Spinal cord (tissue), 10 donors: ENCODE data around the gene UBE2E1. TPM values are rescaled to one million over a fixed set of nuclear protein-coding genes. Genes with fewer than 3 reads are reported as not detected.
A peak's percentile ranks its signal among the peaks of the same experiment; 100 is the strongest.
"Not testable (repeated sequence)": the region's sequence is repeated elsewhere in the genome, so short reads cannot be mapped to it uniquely, and the experiment has no call there.

Source experiments
- DNase-seq, 6 donors: peaks; one replicate each; pipeline versions ENCODE4 v3.0.0 to v3.0.0-alpha.2; 2013 to 2015; ENCODE audit warnings: low spot score in 6 of 6, low read depth in 4 of 6
- H3K27ac ChIP-seq: one replicate; pipeline ENCODE4 v1.5.1; 2013; ENCODE audit warnings: low read depth, low read length, control low read depth
- H3K27me3 ChIP-seq: one replicate; pipeline ENCODE4 v1.6.1; 2013; ENCODE audit warnings: low read length; ENCODE audit not compliant: control insufficient read depth, insufficient read depth
- H3K36me3 ChIP-seq: one replicate; pipeline ENCODE4 v1.6.1; 2013; ENCODE audit warnings: low read length; ENCODE audit not compliant: control insufficient read depth, insufficient read depth
- H3K4me1 ChIP-seq: one replicate; pipeline ENCODE4 v1.6.1; 2013; ENCODE audit warnings: low read length; ENCODE audit not compliant: control insufficient read depth, insufficient read depth
- H3K4me3 ChIP-seq: one replicate; pipeline ENCODE4 v1.5.1; 2013; ENCODE audit warnings: low read depth, low read length, control low read depth
- H3K9me3 ChIP-seq: one replicate; pipeline ENCODE4 v1.6.1; 2013; ENCODE audit warnings: low read length; ENCODE audit not compliant: control insufficient read depth, insufficient read depth
- WGBS: methylation state at CpG from one replicate; pipeline ENCODE4 v1.1.5; 2013; ENCODE audit warnings: missing lambda C conversion rate; ENCODE audit not compliant: insufficient coverage; 5-methylcytosine and 5-hydroxymethylcytosine counted together
- polyA plus RNA-seq, 2 donors: library from polyadenylated mRNA; unstranded; fragments of 120-200 nt; gene quantifications; one replicate each; pipeline ENCODE4 v1.2.1, GENCODE V29; 2013; ENCODE audit not compliant: insufficient read length in 2 of 2
- total RNA-seq, 2 donors: library from RNA; depleted of rRNA in 1 of 2; stranded (reverse); fragments of 120-200 nt in 1 of 2; fragments of >200 nt in 1 of 2; gene quantifications; one replicate each; pipeline versions ENCODE4 v1.2.3 to v1.2.4, GENCODE V29; 2013 to 2014
- donor health status: healthy.

The UBE2E1 gene
- total and polyA plus RNA-seq, 4 donors: 91.4 to 182 (median 137) TPM

DNA sequence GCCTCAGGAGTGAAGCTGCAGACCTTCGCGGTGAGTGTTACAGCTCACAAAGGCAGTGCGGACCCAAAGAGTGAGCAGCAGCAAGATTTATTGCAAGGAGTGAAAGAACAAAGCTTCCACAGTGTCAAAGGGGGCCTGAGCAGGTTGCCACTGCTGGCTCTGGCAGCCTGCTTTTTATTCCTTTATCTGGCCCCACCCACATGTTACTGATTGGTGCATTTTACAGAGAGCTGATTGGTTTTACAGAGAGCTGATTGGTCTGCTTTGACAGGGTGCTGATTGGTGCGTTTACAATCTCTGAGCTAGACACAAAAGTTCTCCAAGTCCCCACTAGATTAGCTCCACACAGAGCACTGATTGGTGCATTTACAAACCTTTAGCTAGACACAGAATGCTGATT, 76.2 kb downstream of the UBE2E1 start:
- not testable (repeated sequence) for H3K9me3 ChIP-seq, H3K36me3 ChIP-seq, H3K27ac ChIP-seq, DNase-seq, H3K4me1 ChIP-seq, H3K27me3 ChIP-seq, H3K4me3 ChIP-seq
- WGBS: 53% methylated on average over 4 of the region's 4 CpGs

DNA sequence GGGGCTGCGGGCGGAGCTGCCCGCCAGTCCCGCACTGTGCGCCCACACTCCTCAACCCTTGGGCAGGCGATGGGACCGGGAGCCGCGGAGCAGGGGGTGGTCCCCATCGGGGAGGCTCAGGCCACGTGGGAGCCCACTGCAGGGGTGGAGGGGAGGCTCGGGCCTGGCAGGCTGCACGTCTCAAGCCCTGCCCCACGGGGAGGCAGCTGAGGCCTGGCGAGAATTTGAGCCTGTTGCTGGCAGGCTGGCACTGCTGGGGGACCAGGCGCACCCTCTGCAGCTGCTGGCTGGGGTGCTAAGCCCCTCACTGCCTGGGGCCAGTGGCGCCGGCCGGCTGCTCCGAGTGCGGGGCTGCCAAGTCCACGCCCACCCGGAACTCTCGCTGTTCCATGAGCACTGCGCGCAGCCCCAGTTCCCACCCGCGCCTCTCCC, 76.7 kb downstream of the UBE2E1 start:
- WGBS: 97% methylated on average over 28 of the region's 28 CpGs
- H3K4me1 ChIP-seq: no peaks in the 10 kb centered on the region
- no peak overlapping the region for H3K27ac ChIP-seq
- no peak overlapping the region for H3K4me3 ChIP-seq
- peaks cover 8% of the 10 kb centered on the region for H3K36me3 ChIP-seq
- H3K27me3 ChIP-seq: no peaks in the 10 kb centered on the region
- DNase-seq: no peak
- H3K9me3 ChIP-seq: no peaks in the 10 kb centered on the region

DNA sequence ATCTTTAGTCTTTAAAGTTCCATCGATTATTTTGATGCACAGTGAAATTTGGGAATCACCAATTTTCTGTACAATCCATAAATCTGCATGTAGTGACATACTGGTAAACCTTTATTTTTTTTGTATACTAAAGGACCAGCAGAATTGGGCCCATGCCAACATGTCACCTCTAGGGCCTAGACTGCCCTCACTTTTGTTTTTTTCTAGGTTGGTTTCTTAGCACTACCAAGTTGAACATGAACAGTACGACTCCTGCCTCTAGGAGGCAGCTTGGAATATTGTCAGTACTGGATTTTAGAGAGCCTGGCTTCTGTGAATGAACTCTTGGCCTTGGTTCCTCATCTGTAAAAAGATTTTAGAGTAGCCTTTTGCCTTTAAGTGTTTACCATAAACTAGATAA, 78.7 kb downstream of the UBE2E1 start:
- Histone ChIP-seq H3K4me3 (no peak overlapping the region), H3K9me3 (no peaks in the 10 kb centered on the region), H3K27me3 (no peaks in the 10 kb centered on the region), H3K27ac (no peak overlapping the region), H3K4me1 (no peaks in the 10 kb centered on the region), H3K36me3 (peaks cover 8% of the 10 kb centered on the region)
- 88% methylated on average over 1 of the region's 2 CpGs for WGBS
- no peak for DNase-seq

DNA sequence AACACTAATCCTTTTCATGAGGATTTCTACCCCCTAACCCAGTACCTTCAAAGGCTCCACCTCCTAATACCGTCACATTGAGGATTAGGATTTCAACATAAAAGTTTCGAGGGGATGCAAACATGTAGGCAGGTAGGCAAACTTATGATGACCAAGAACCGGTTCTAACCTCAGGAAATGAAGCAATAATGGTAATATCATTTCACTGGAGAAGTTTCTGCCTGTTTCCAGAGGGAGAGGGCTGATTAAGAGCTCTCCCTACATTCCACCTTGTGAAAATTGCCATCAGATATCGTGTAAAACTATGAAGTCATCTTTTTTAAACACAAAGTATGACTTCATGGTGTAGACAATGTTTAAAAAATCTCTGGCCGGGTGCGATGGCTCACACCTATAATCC, 79.5 kb downstream of the UBE2E1 start:
- WGBS: no CpG with 5 or more reads among the region's 6 CpGs
- no peak overlapping the region for H3K4me3 ChIP-seq
- H3K27ac ChIP-seq: no peak overlapping the region
- no peaks in the 10 kb centered on the region for H3K9me3 ChIP-seq
- H3K36me3 ChIP-seq: peaks cover 8% of the 10 kb centered on the region
- no peaks in the 10 kb centered on the region for H3K4me1 ChIP-seq
- no peak for DNase-seq
- no peaks in the 10 kb centered on the region for H3K27me3 ChIP-seq

DNA sequence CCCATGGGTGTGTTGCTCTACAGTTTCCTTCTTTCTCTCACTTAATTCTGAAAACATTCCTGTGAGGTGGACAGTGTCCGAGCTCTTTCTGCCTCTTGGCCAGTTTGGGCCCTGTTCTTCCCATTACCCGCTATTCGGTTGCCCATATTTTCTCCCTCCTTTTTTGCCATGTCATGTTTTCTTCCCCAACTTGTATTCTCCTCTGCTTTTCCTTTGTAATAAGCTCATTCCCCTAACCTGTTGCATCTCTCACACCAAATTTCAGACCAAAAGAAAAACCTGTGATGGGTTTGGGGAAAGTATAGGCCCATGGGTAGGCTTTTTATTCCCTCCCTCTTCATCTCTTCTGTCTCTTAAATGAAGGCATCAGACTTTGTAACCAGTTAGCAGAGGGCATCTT, 80.6 kb downstream of the UBE2E1 start:
- DNase-seq: no peak
- no peaks in the 10 kb centered on the region for H3K9me3 ChIP-seq
- H3K4me1 ChIP-seq: no peaks in the 10 kb centered on the region
- H3K36me3 ChIP-seq: peaks cover 8% of the 10 kb centered on the region
- no peak overlapping the region for H3K27ac ChIP-seq
- H3K27me3 ChIP-seq: no peaks in the 10 kb centered on the region
- 90% methylated on average over 3 of the region's 3 CpGs for WGBS
- H3K4me3 ChIP-seq: no peak overlapping the region

DNA sequence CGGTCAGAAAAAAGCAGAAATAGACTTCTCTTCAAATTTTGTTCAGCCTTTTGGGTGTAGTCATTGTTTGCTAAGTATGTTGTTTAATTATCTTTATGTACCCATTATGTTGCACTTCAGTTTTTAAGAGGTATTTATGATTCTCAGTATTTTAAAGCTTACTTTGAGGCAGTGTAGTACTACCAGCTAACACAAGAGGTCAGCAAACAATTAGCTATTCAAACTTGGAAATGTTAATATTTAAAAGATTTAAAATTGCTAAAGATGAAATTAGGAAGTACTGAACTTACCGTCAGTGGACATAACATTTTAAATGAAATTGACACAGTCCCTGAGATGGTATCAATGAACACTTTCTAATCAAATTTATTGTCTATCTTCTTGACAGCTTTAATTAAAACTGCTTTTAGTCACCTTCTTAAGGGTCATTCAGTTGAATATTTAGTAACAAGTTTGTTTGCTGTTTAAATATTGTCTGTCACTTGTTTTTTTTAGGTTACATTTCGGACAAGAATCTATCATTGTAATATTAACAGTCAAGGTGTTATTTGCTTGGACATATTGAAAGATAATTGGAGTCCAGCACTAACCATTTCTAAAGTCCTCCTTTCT, 83.0 kb downstream of the UBE2E1 start:
- no CpG with 5 or more reads among the region's 3 CpGs for WGBS
- no peak overlapping the region for H3K27ac ChIP-seq
- peaks cover 7% of the 10 kb centered on the region for H3K36me3 ChIP-seq
- peak in 3 of 6 donors; percentile 14 to 74 (median 59) for DNase-seq
- no peaks in the 10 kb centered on the region for H3K4me1 ChIP-seq
- H3K27me3 ChIP-seq: no peaks in the 10 kb centered on the region
- H3K4me3 ChIP-seq: no peak overlapping the region
- no peaks in the 10 kb centered on the region for H3K9me3 ChIP-seq

DNA sequence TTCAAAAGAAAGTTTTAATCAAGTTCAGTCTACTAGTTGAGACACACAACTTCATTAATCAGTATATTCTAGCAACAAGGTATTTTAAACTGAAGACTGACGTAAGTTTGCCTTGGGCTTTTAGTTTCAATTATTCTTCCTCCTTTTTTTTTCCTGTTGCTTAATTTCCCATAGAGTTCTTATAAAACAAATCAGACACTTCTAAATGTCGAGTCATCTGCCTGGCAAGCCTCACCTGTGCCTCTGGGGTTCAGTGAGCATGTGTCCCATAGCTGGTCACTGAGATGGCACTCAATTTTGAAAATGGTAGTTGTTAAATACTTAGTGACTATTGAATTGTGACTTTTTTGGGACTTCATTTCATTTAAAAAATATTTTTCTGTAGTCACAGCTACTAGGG, 83.6 kb downstream of the UBE2E1 start:
- no peak overlapping the region for H3K4me3 ChIP-seq
- H3K9me3 ChIP-seq: no peaks in the 10 kb centered on the region
- H3K27me3 ChIP-seq: no peaks in the 10 kb centered on the region
- H3K27ac ChIP-seq: no peak overlapping the region
- peaks cover 7% of the 10 kb centered on the region for H3K36me3 ChIP-seq
- H3K4me1 ChIP-seq: no peaks in the 10 kb centered on the region
- no peak for DNase-seq
- WGBS: 100% methylated on average over 1 of the region's 2 CpGs

DNA sequence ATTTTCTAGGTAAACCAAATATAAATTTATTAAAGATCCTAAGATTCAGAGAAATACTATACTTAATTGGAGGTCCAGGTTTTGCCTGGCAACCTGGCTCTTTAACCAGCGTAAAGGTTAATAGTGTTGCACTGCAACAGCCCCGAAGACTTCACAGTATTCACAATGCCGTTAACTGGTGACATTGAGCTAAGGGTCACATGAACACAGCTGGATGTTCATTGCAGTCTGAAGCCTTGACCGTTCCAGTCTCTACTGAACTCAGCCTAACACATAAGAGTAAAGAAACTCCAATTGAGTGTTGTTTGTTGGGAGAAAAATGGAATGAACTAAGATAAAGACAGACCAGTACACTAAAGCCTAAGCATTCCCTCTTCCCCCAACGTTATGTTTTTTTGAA, 84.2 kb downstream of the UBE2E1 start:
- H3K36me3 ChIP-seq: peaks cover 7% of the 10 kb centered on the region
- H3K27ac ChIP-seq: no peak overlapping the region
- H3K9me3 ChIP-seq: no peaks in the 10 kb centered on the region
- no peak overlapping the region for H3K4me3 ChIP-seq
- no peak for DNase-seq
- no peaks in the 10 kb centered on the region for H3K27me3 ChIP-seq
- WGBS: 38% methylated on average over 3 of the region's 5 CpGs
- no peaks in the 10 kb centered on the region for H3K4me1 ChIP-seq

DNA sequence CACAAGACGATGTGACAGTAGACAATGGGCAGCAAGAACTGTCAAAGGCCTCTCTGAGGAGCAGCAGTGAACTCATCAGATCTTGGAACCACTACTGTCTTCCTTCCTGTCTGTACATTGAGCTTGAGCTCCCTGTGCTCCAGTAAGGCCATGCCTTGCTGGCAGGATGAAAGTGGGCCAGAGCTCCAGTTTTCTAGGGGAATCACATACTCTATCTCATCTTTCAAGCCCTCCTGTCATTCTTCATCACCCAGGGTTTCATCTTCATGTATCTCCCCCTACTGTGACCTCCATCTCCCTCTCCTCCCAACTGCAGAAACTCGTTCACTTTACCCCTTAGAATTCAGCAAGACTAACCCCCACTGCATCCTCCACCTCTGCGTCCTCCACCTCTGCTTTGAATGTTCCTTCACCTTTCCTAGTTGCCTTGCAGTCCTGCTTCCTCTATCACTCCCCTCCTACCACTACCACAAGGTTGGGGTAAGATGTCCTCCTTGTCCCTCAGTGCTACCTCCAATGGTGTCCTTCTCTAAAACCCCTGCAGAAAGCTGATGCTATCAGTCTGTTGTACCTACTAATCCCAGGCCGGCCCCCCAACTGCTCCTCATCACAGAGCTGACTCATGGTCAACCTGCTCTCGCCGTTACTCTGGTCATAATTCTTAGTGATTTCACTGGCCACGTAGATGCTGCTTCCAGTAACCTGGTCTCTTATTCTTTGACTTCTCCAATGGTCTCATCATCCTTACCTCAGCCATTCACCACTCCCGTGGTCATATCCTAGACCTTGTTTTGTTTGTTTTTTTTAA, 88.7 kb downstream of the UBE2E1 start:
- Histone ChIP-seq H3K27ac (no peak overlapping the region), H3K36me3 (peaks cover 26% of the 10 kb centered on the region), H3K4me1 (no peaks in the 10 kb centered on the region), H3K9me3 (no peaks in the 10 kb centered on the region), H3K4me3 (no peak overlapping the region), H3K27me3 (no peaks in the 10 kb centered on the region)
- no peak for DNase-seq
- WGBS: 88% methylated on average over 7 of the region's 8 CpGs

DNA sequence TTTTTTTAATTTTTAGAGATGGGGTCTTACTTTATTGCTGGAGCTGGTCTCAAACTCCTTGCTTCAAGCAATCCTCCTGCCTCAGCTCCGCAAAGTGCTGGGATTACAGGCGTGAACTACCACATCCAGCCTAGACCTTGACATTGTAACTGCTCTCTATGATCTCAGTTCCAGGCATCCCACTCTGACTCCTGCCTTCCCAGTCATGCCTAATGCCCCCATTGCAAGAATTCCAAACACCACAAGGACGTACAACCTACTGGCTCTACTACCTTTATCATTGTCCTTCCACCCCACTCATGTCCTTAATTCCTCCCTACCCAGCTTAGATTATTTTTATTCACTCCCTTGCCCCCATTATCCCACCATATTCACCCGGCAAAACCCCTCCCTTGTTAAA, 89.4 kb downstream of the UBE2E1 start:
- Histone ChIP-seq H3K36me3 (peaks cover 31% of the 10 kb centered on the region), H3K27ac (no peak overlapping the region), H3K27me3 (no peaks in the 10 kb centered on the region), H3K4me1 (no peaks in the 10 kb centered on the region), H3K4me3 (no peak overlapping the region), H3K9me3 (no peaks in the 10 kb centered on the region)
- WGBS: 95% methylated on average over 4 of the region's 4 CpGs
- DNase-seq: no peak
